MV-4-11 (cell line): ENCODE results near the gene NBEAL2.

ENCODE experiments used
- DNase-seq: peaks from one replicate; lab custom pipeline; 2025; lab: John Stamatoyannopoulos, UW

Gene NBEAL2

GRCh38 chr3:46987319-46987742 is 7.9 kb downstream of the NBEAL2 start:
- no peak for DNase-seq

GRCh38 chr3:46987743-46988401 is 8.4 kb downstream of the NBEAL2 start:
- peak; percentile 79 for DNase-seq

GRCh38 chr3:46988616-46989015 is 9.2 kb downstream of the NBEAL2 start:
- no peak for DNase-seq

- DNase-seq: no peak
These were observed 9.8 kb downstream of the NBEAL2 start for GRCh38 chr3:46989146-46989810.

DNA sequence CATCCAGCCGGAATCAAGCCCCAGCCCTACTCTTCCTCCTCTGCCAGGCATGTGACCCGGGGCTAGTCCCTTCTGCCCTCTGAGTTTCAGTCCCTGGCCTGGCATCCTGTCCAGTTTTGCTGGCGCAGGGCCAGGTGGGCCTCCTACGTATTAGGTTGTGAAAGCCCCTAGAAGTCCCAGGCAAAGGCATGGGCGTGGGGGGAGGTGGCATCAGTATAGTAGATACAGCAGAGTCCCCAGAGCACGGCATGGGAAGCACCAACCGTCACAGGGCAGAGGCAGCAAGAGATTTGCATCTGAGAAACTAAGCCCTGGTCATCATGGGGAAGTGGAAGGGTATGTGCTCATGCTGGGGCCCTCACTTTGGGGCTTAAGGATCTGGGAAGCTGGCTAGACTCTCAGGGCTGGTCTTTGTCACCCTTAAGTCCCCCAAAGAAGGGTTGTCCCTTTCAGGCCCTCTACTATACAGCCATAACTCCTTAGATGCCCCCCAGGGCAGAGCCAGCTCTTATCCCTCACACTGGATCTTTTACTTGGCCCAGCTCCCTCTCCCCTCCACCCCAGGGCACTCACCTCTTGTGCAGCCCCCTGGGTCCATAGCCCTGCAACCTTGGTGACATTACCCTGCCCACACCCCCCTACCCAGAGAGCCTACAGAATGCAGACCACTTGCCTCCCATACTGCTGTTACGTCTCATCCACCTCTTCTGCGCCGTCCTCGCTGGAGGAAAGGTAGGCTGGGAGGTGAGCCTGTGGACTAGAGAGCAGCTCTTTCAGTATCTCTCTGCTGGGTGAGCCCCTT is 11.3 kb downstream of the NBEAL2 start:
- peak; percentile 71 for DNase-seq

DNA sequence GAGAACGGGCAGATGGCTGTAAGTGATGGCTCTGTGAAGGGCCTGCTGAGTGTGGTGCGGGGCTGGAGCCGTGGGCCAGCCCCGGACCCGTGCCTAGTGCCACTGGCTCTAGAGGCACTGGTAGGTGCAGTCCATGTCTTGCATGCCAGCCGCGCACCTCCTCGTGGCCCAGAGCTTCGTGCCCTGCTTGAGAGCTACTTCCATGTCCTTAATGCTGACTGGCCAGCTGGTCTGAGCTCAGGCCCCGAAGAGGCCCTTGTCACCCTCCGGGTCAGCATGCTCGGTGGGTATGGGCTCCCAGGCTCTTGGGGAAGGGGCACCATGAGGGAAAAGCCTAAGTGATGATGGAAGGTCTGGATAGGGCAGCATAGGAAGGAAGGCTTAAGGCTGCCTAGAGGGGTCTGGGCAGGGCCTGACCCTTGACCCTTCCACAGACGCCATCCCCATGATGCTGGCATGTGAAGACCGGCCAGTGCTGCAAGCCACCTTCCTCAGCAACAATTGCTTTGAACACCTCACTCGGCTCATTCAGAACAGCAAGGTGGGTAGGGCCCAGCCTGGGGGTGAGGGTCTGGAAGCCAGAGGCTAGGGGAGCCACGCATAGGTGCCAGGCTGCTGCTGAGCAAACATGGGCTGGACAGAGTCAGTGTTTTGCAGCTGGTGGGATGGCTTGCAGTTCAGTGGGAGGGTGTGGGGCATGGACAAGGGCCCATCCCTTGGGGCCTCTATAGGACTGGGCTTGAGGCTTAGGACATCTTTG is 12.1 kb downstream of the NBEAL2 start:
- DNase-seq: no peak

- DNase-seq: no peak
These were observed 12.8 kb downstream of the NBEAL2 start for GRCh38 chr3:46992231-46992630.

DNA sequence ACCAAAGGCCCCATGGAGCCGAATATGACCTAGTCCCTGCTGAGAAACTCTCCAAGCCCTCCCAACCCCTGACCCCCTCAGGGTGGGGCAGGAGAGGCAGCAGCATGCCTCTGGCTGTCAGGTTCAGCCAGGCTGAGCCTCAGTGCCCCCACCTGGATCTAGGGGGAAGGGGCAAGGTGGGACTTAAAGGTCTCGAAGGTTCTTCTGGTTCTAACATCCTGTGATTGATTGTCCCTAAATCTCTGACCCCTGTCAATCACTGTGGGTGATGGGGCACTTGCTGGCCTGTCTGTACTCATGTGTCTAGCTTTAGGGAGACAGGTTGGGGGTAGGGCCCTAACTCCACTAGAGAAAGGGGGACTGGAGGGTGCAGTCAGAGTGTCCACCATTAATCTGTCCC is 13.8 kb downstream of the NBEAL2 start:
- DNase-seq: no peak

- DNase-seq: no peak
These were observed 14.5 kb downstream of the NBEAL2 start for GRCh38 chr3:46993986-46994385.

DNA sequence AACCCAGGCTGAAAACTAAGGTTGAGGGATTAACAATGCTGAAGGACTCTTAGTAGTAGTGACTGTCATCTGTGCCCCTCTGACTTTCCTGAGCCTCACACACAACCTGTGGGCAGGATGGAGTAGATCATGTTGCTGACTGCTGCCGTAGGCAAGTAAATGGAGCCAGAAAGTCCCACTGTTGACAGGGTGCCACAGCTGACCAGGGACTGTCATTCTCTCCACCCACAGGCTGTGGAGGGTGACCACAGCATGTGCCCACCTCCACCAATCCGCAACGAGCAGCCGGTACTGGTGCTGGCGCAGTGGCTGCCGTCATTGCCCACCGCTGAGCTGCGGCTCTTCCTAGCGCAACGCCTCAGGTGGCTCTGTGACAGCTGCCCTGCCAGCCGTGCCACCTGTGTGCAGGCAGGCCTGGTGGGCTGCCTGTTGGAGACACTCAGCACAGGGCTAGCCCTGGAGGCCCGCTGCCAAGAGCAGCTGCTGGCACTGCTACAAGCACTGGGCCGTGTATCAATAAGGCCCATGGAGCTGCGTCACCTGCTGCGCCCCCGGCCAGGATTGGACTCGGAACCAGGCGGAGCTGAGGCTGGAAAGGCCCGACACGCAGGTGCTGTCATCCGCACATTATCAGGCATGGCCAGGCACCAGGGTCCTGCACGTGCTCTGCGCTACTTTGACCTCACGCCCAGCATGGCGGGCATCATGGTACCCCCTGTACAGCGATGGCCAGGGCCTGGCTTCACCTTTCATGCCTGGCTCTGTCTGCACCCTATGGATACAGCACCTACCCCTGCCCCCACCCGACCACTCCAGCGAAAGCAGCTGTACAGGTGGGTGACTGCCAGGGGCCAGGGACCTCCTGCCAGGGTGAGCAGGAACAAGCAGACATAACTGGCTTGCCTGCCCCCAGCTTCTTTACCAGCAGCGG is 15.6 kb downstream of the NBEAL2 start:
- DNase-seq: no peak

DNA sequence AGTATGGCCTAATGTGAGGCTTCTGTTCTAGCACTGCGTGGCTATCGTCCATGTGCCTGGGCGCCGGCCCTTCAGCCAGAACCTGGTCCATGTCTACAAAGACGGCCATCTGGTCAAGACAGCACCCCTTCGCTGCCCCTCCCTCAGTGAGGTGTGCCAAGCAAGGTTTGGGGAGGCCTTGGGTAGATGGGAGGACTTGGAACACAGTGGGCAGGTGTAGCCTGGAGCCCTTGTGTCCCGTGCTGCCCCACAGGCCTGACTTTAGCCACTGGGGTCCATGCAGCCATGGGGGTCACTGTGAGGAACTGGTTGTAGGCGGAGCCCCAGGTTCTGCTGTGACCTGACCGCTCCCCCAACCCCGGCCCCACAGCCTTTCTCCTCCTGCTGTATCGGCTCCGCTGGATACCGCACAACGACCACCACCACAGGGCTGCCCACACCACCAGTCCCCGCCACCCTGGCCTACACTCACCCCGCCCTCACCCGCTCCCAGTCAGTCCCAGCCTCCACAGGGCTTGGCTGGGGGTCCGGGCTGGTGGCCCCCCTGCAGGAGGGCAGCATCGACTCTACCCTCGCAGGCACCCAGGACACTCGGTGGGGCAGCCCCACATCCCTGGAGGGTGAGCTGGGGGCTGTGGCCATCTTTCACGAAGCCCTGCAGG is 16.6 kb downstream of the NBEAL2 start:
- no peak for DNase-seq

- no peak for DNase-seq
These were observed 17.4 kb downstream of the NBEAL2 start for GRCh38 chr3:46996689-46997452.

- no peak for DNase-seq
These were observed 18.1 kb downstream of the NBEAL2 start for GRCh38 chr3:46997453-46998091.

GRCh38 chr3:46998121-46998851 is 18.8 kb downstream of the NBEAL2 start:
- DNase-seq: no peak

- no peak for DNase-seq
These were observed 19.5 kb downstream of the NBEAL2 start for GRCh38 chr3:46998852-46999515.

GRCh38 chr3:46999516-47000197 is 20.2 kb downstream of the NBEAL2 start:
- no peak for DNase-seq

DNA sequence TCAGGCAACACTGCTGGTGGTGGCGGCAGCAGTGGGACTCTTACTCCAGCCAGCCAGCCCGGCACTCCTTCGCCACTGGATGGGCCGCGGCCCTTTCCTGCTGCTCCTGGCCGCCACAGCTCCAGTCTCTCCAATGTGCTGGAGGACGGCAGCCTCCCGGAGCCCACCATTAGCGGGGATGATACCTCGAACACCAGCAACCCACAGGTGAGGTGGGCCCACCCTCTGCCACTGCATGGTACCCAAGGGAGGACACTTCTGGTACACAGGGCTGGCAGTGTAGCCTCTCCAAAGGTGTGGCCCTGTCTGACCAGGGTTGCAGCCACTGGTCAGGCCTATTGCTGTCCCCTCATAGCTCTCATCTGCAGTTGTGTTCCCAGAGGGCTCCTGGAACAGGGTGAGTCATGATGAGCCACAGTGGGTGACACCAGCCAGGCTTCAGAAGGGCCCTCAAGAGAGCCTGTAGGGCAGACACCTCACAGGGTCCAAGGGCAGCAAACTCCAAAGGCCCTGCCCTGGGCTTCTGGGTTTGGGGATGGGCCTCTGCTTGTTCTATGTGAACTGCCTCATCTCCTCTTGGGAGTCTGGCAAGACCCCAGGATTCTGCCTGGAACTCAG is 20.8 kb downstream of the NBEAL2 start:
- DNase-seq: no peak
